Upper lobe of left lung (tissue), 4 donors: Measurements from ENCODE around the gene DAZAP1.

ENCODE experiments used
- CTCF ChIP-seq, 6 experiments: fragments of 450-650 bp in 4 of 6; fragments of 200-600 bp in 2 of 6; sonication (generic) in 2 of 6; IDR thresholded peaks; one replicate each; pipeline ENCODE4 v1.5.1; 2016 to 2019; ENCODE audit warnings: antibody characterized with exemption in 6 of 6
- EP300 ChIP-seq, 4 donors: sonication (generic); formaldehyde crosslinking; IDR thresholded peaks; one replicate each; pipeline ENCODE4 v1.5.1; 2017; ENCODE audit warnings: antibody characterized with exemption in 4 of 4, control low read depth in 2 of 4
- POLR2AphosphoS5 ChIP-seq, 2 donors: sonication (generic); formaldehyde crosslinking; IDR thresholded peaks; one replicate each; pipeline ENCODE4 v1.5.1; 2017; ENCODE audit warnings: antibody characterized with exemption in 2 of 2

GRCh38 chr19:1466461-1467214 lies 59.3 kb downstream of the DAZAP1 start:
- no peak for TF ChIP-seq POLR2AphosphoS5 (IDR thresholded peaks at IDR 0.05)
- TF ChIP-seq CTCF (IDR thresholded peaks at IDR 0.05) = no peak
- TF ChIP-seq EP300 (IDR thresholded peaks at IDR 0.05) = no peak
